ENCODE measurements around the gene DGCR8.

Gene DGCR8

DNA sequence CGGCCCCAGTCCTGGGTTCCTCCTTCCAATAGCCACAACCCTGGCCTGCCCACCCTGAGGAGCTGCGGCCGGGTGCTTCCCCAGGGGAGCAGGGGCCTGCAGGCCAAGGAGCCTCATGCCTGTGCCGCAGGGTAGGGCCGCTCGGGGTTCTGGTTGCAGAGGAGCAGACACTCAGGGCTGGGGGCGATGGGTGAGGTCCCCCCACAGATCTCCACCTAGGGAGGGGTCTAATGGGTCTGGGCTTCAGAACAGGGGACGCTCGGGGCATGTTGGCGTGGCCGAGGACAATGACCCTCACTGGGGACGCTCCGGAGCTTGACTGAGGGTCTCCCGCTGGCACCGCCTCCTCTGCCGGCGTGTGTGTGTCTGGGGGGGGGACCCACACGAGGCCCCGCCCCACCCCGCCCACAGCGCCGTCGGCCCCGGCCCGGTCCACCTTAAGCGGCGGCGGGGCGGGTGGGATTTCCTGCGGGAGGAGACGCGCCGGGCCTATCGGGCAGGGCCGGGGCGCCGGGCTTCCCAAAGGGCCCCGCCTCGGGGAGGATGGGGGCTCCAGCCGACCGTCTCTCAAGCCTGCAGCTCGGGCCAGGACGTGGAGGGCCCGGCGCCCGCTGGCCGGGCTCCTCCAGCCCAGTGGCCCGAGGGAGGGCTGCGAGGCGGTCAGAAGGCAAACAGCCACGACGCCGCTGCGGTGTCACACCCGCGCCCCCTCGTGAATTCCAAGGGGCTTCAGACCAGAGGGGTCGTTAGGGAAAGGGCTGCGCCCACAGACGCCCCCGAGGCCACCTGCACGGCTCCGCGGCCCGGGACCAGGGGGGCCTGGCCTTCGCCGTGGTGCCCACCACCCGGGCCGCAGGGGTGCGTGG is 50.9 kb downstream of the DGCR8 start:
- TF ChIP-seq, protein P1, sequence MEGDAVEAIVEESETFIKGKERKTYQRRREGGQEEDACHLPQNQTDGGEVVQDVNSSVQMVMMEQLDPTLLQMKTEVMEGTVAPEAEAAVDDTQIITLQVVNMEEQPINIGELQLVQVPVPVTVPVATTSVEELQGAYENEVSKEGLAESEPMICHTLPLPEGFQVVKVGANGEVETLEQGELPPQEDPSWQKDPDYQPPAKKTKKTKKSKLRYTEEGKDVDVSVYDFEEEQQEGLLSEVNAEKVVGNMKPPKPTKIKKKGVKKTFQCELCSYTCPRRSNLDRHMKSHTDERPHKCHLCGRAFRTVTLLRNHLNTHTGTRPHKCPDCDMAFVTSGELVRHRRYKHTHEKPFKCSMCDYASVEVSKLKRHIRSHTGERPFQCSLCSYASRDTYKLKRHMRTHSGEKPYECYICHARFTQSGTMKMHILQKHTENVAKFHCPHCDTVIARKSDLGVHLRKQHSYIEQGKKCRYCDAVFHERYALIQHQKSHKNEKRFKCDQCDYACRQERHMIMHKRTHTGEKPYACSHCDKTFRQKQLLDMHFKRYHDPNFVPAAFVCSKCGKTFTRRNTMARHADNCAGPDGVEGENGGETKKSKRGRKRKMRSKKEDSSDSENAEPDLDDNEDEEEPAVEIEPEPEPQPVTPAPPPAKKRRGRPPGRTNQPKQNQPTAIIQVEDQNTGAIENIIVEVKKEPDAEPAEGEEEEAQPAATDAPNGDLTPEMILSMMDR (IDR thresholded peaks at IDR 0.05; ENCODE audit: low read depth, low read length), result no peak

DNA sequence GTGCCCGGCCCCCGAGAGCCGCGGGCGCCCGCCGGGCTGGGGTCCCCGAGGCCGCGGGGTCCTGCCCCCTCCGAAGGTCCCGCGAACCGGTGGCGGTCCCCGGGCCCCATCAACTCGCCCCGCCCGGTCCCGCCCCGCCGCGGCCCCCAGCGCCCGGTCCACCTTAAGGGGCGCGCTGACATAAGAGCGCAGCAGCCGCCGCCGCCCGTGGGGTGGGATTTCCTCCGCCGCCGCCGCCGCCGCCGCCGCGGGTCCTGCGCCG is 51.5 kb downstream of the DGCR8 start, which contains the start of gene ZDHHC8:
TSS of gene ZDHHC8 (plus strand) at position 208 of the 262 bp plus-strand sequence. CDS start 144 bp downstream, outside the sequence.
- H3K4me3 ChIP-seq (ENCODE audit: low read depth, low read length), result peak within 1 kb of the TSS; percentile 85
- TF ChIP-seq, protein P1 (IDR thresholded peaks at IDR 0.05; ENCODE audit: low read depth, low read length), result no peak

More for the DNA sequence above, 50.9 kb downstream of the DGCR8 start:
- peak overlapping the region; percentile 82 for H3K4me3 ChIP-seq (ENCODE audit: low read depth, low read length)

DNA sequence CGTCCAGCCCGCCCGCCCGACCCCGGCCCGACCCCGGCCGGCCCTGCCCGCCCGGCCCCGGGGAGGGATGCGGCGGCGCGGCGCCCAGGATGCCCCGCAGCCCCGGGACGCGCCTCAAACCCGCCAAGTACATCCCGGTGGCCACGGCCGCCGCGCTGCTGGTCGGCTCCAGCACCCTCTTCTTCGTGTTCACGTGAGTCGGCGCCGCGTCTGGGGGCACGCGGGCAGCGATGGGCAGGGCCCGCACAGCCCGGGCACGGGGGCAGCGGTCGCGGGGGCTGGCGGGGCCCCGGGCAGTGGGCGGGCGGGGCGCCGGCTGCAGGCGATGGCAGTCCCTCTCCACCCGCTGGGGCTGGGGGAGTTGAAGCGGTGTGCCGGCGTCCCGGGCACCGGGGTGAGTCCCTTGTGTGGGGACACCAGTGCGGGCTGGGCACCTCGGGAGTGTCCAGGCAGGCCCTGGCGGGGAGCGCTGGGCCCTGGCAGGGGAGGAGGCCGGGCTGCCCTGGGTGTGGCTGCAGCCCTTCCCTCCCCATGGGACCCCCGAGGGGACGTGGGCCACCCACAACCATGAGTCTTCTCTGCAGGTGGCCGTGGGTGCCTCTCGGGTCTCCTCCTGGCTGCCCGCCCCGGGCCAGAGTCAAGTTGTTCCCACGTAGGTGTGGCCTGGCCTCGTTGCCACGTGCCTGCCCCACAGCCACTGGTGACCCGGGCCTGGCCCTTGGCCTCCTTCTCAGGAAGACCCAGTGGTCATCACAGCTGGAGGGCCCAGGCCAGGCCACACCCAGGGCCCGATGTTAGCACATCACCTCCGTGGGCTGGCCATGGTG is 52.0 kb downstream of the DGCR8 start:
- peak overlapping the region; percentile 85 for H3K4me3 ChIP-seq (ENCODE audit: low read depth, low read length)
- TF ChIP-seq, protein P1 (IDR thresholded peaks at IDR 0.05; ENCODE audit: low read depth, low read length), result no peak

DNA sequence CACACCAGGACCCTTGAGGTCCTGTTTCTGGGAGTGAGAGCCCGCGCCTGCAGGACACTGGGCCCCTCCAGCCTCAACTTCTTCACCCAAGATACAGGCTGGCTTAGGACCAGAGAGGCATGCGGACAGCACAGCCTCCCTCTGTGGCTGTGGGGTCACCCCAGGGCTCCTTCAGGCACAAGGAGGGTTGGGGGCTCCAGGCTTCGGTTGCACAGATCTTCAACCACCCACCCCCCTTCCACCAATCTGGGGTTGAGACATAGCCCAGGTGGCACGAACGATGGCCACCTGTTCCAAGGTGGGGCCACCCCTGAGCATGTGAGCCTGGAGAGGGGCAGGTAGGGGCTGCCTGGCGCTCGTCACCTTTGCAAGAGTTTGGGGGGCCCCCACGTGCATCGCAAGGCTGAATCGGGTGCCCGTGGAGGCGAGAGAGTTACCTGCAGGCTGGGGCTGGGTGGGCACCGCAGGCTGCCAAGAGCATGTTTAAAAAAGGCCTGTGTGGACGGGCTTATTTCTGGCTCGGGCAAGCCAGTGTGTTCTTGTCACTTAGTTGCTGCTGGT is 52.7 kb downstream of the DGCR8 start:
- peak overlapping the region; percentile 85 for H3K4me3 ChIP-seq (ENCODE audit: low read depth, low read length)
- TF ChIP-seq, protein P1 (IDR thresholded peaks at IDR 0.05; ENCODE audit: low read depth, low read length), result no peak

DNA sequence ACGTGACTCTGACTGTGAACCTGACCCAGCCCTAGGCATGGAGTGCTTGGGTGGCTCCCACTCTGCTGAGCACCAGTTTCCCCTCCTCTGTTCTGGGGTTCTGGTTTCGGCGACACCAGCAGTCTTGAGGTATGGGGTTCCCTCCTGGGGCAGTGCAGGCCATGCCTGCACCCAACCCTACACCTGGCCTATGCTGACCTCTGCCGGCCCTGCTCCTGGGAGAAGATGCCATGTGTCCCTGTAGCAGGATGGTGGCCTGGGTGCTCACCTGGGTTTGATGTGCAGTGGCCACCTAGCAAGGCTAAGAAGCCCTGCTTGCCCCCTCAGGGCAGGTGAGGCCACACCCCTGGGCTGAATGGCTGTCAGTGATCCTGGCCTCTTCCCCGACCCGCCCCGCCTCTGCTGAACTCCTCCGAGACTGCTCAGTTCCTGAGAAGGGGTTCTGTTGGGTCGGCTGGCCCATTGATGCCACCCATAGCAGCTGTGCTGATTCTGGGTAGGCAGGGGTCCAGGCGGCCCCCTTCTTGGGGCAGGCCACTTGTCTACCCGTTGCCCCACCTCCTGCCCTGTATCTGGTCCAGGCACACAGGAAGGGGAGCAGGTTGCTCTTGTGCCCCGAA is 54.0 kb downstream of the DGCR8 start:
- H3K4me3 ChIP-seq (ENCODE audit: low read depth, low read length), result no peak overlapping the region
- TF ChIP-seq, protein P1 (IDR thresholded peaks at IDR 0.05; ENCODE audit: low read depth, low read length), result no peak

DNA sequence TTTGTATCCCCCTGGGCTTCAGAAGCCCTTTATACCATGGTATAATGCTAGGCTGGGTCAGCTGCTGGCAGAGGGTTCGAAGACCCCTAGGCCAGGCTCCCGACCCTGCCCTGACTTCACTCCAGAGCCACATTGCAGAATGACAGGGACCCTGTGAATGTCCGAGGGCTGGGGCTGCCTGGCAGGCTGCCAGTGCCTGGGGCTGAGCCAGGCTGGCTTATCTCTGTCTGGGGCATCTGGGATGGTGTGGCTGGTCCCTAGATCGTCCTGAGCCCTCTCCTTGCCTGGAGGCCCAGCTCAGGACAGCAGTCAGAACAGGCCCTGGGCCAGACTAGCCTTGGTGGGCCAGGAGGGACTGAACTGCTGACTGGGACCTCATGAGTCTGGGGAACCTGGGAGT is 55.2 kb downstream of the DGCR8 start:
- TF ChIP-seq, protein P1 (IDR thresholded peaks at IDR 0.05; ENCODE audit: low read depth, low read length), result no peak
- H3K4me3 ChIP-seq (ENCODE audit: low read depth, low read length), result no peak overlapping the region

Data from WI38 (cell line).